Heart left ventricle (tissue), 16 donors: Measurements from ENCODE around the gene WNT7A. TPM values are rescaled to one million over a fixed set of nuclear protein-coding genes. Genes with fewer than 3 reads are reported as not detected.

Source experiments
- ATAC-seq, 4 donors: fragments of 200-7000 bp; cut with Tn5 transposase; one replicate each; pipeline ENCODE4 v1.9.1; 2020 to 2022; ENCODE audit warnings: moderate library complexity in 4 of 4, mild to moderate bottlenecking in 3 of 4, moderate number of reproducible peaks in 1 of 4
- DNase-seq, 5 donors: peaks; one replicate each; pipeline ENCODE4 v3.0.0-alpha.2; 2020
- H3K27ac ChIP-seq, 12 donors: fragments of 200-600 bp; sonication (generic) in 4 of 12; one replicate each; pipeline versions ENCODE4 v1.5.0 to v1.8.0; 2016 to 2022; ENCODE audit warnings: mild to moderate bottlenecking in 2 of 12
- H3K27me3 ChIP-seq, 9 donors: fragments of 200-600 bp; sonication (generic) in 2 of 9; one replicate each; pipeline versions ENCODE4 v1.5.1 to v1.8.0; 2016 to 2022; ENCODE audit warnings: mild to moderate bottlenecking in 3 of 9
- H3K36me3 ChIP-seq, 9 donors: fragments of 200-600 bp; sonication (generic) in 2 of 9; one replicate each; pipeline versions ENCODE4 v1.5.0 to v1.8.0; 2018 to 2022; ENCODE audit warnings: mild to moderate bottlenecking in 2 of 9
- H3K4me1 ChIP-seq, 12 donors: fragments of 200-600 bp; sonication (generic) in 4 of 12; one replicate each; pipeline versions ENCODE4 v1.5.0 to v1.8.0; 2016 to 2022; ENCODE audit warnings: mild to moderate bottlenecking in 3 of 12
- H3K4me3 ChIP-seq, 12 donors: fragments of 200-600 bp; sonication (generic) in 4 of 12; one replicate each; pipeline versions ENCODE4 v1.5.0 to v1.8.0; 2017 to 2022; ENCODE audit warnings: mild to moderate bottlenecking in 9 of 12, moderate library complexity in 4 of 12
- H3K9me3 ChIP-seq, 12 donors: fragments of 200-600 bp; sonication (generic) in 4 of 12; one replicate each; pipeline versions ENCODE4 v1.5.0 to v1.8.0; 2016 to 2022; ENCODE audit warnings: mild to moderate bottlenecking in 1 of 12
- POLR2A ChIP-seq, 2 donors: fragments of 450-650 bp; IDR thresholded peaks; one replicate each; pipeline ENCODE4 v1.6.1; 2017; ENCODE audit warnings: antibody characterized with exemption in 2 of 2, mild to moderate bottlenecking in 2 of 2, moderate library complexity in 2 of 2
- WGBS, 4 donors: extraction: QIAGEN DNeasy Blood & Tissue Kit in 2 of 4; methylation state at CpG; one replicate each; pipeline versions ENCODE4 v1.1.5 to v1.1.7; 2013 to 2018; 5-methylcytosine and 5-hydroxymethylcytosine counted together
- intact Hi-C, 10 donors: fragments of 100-400 bp; cut with DNase I; formaldehyde crosslinking; loops; one replicate each; pipeline versions ENCODE4 v1.11.1 to v1.14.2; 2022
- polyA plus RNA-seq, 2 donors: library from polyadenylated mRNA; stranded (reverse); fragments of 200-250 nt; gene quantifications; one replicate each; pipeline ENCODE4 v1.2.3, GENCODE V29; 2013
- total RNA-seq, 9 donors: library from RNA; depleted of rRNA in 2 of 9; stranded (reverse); fragments of >200 nt in 2 of 9; fragmentation: NEBNext Ultra II Directional in 3 of 9; extraction: Animal tissue kit (Norgen Biotek cat#: 25700) in 3 of 9; gene quantifications; one replicate each; pipeline versions ENCODE4 v1.1.0 to v1.2.4, GENCODE V29; 2016 to 2023
- TF ChIP-seq, protein P1 (sequence below), 12 donors: fragments of 200-600 bp; sonication (generic) in 4 of 12; IDR thresholded peaks; one replicate each; pipeline versions ENCODE4 v1.5.0 to v1.8.0; 2018 to 2022; ENCODE audit warnings: antibody characterized with exemption in 12 of 12, mild to moderate bottlenecking in 5 of 12
- donor health status: ischemic (EF 13 %, LVEDD 7.1; RV severe dilation, severe dysfunction).
- donor health status: healthy with polysubstance abuse.
- donor health status: DM: no; HTN: yes; CAD: no.
- donor health status: DM: no; HTN: no; CAD: no.
- donor health status: ischemic (EF 25% LVEDD 6.9; RV normal size, moderate dysfunction).
- donor health status: ischemic (EF 25% LVEDD 5.7; RV mildly dilated, moderate dysfunction).
- donor health status: healthy.
- donor health status: DM: yes; HTN: yes; CAD: no.
- donor health status: ischemic (EF 35%, LVEDD 5.7; RV mildly dilated, moderate dysfunction).
- donor health status: nonischemic (EF 11% LVEDD 7.7; RV severe dilation, severe dysfunction).
- donor health status: DM: yes; HTN: yes; CAD: no.
- donor health status: PGD.
- donor health status: ischemic (EF 29% LVEDD 5.4; RV normal size, mild dysfunction).
- donor health status: nonischemic (EF 23%, LVEDD 6.1; RV moderate dilation, normal function).

The WNT7A gene
- total and polyA plus RNA-seq, 11 donors: not detected

DNA sequence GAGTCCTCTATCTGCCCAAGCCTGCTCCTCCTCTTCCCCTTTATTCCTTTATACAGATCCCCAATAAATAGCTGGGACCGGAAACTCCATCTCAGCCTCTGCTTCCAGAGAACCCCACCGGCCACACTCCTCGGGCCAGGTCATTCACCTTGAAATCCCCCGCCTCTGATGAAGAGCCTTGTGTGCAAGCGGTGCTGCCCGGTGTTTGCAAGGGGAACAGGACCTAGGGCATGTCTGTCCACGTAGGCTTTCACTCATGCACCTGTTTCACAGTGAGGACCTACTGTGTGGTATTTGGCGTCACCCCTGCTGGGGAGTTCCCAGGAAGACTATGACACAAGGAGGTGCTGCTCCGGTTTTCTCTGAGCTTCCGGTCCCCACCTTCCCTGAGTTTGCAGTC lies 54.0 kb downstream of the WNT7A start:
- WGBS, 4 donors: 81 to 90% (median 85%) methylated on average over 10 of the region's 10 CpGs
- Histone ChIP-seq H3K4me3 (no peak overlapping the region), H3K4me1 (no peaks in the 10 kb centered on the region), H3K27ac (no peak overlapping the region), H3K36me3 (no peaks in the 10 kb centered on the region), H3K9me3 (no peaks in the 10 kb centered on the region), H3K27me3 (peaks cover 0 to 10% (median 0%) of the 10 kb centered on the region in 9 donors)
- intact Hi-C loops: no loop called here
- no peak for ATAC-seq
- TF ChIP-seq, protein P1, sequence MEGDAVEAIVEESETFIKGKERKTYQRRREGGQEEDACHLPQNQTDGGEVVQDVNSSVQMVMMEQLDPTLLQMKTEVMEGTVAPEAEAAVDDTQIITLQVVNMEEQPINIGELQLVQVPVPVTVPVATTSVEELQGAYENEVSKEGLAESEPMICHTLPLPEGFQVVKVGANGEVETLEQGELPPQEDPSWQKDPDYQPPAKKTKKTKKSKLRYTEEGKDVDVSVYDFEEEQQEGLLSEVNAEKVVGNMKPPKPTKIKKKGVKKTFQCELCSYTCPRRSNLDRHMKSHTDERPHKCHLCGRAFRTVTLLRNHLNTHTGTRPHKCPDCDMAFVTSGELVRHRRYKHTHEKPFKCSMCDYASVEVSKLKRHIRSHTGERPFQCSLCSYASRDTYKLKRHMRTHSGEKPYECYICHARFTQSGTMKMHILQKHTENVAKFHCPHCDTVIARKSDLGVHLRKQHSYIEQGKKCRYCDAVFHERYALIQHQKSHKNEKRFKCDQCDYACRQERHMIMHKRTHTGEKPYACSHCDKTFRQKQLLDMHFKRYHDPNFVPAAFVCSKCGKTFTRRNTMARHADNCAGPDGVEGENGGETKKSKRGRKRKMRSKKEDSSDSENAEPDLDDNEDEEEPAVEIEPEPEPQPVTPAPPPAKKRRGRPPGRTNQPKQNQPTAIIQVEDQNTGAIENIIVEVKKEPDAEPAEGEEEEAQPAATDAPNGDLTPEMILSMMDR (IDR thresholded peaks at IDR 0.05): no peak
- no peak for TF ChIP-seq POLR2A (IDR thresholded peaks at IDR 0.05)
- DNase-seq: no peak

DNA sequence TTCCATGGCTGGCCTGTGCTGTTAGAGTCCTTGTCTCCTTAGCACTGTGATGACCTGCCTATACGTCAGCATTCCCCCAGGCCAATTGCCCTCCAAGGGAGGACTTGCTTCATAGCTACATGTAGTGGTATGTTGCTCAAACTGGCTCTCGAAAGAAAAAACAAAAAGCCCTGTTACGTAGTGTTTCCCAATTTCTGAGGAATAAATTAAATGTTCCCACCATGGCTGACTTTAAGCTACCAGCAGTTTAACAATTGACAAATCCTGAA lies 54.6 kb downstream of the WNT7A start:
- H3K27ac ChIP-seq: no peak overlapping the region
- no peak for TF ChIP-seq POLR2A (IDR thresholded peaks at IDR 0.05)
- TF ChIP-seq, protein P1 (IDR thresholded peaks at IDR 0.05): no peak
- no peaks in the 10 kb centered on the region for H3K36me3 ChIP-seq
- H3K9me3 ChIP-seq: no peaks in the 10 kb centered on the region
- intact Hi-C loops: no loop called here
- H3K27me3 ChIP-seq: peaks cover 0 to 9% (median 0%) of the 10 kb centered on the region in 9 donors
- H3K4me1 ChIP-seq: no peaks in the 10 kb centered on the region
- 56 to 81% (median 78%) methylated on average over 3 of the region's 3 CpGs for WGBS, 4 donors
- ATAC-seq: no peak
- no peak for DNase-seq
- no peak overlapping the region for H3K4me3 ChIP-seq

DNA sequence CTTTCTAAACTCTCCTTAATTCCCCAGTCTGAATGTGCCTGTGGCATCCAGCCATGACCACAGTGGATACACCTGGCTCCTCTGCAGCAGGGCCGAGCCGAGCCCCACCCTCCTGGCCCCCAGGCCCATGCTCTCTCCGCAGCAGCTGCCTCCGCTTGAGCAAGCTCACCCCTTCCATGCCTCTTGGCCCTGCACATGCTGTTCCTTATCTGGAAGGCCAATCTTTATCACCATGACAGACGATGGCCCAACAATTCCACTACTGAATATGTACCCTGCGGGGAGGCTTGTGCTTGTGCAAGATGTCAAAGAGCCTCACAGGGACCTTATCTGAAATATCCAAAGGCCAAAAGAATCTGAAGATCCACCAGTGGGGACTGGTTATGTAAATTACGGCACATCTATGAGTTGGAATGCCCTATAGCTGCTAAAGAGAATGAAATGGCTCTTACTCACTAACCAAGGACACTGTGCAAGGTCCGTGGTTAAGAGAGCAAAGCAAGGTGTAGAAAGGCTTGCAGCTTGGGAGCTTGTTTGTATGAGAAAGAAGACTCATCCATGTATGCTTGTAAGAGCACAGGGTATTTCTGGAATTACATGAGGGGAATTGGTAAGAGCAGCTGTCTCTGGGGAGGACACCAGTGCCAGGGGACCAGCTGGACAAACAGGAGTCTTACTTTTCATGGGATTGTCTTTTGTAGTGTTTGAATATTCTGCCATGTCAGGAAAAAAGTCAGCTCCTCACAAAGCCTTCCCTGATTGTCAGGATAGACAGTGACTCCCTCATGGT lies 55.2 kb downstream of the WNT7A start:
- intact Hi-C loops: no loop called here
- no peak overlapping the region for H3K4me3 ChIP-seq
- H3K36me3 ChIP-seq: no peaks in the 10 kb centered on the region
- peaks cover 0 to 9% (median 0%) of the 10 kb centered on the region in 9 donors for H3K27me3 ChIP-seq
- 72 to 74% (median 73%) methylated on average over 8 of the region's 8 CpGs for WGBS, 4 donors
- no peaks in the 10 kb centered on the region for H3K4me1 ChIP-seq
- TF ChIP-seq, protein P1 (IDR thresholded peaks at IDR 0.05): no peak
- no peak for TF ChIP-seq POLR2A (IDR thresholded peaks at IDR 0.05)
- DNase-seq: no peak
- ATAC-seq: no peak
- no peak overlapping the region for H3K27ac ChIP-seq
- H3K9me3 ChIP-seq: no peaks in the 10 kb centered on the region

DNA sequence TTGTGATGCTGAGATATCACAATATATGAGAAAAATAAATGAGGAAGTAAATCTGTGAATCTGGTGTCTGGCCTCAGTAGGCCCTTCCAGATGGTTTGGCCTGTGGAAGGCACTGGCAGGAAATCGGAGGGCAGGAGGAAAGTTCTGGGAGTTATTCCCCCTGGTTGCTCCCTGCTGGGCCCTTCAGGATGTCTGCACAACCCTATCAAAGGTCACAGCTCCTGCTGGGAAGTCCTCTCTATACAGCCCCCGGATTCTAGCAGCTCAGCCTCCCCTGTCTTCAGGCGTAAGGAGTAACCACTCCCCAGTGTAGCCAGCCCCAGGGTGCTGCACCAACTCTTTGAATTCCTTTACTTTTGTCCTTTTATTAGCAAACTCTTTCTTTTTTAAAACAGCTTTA lies 56.2 kb downstream of the WNT7A start:
- Histone ChIP-seq H3K36me3 (no peaks in the 10 kb centered on the region), H3K27me3 (peaks cover 0 to 9% (median 0%) of the 10 kb centered on the region in 9 donors), H3K4me1 (no peaks in the 10 kb centered on the region), H3K9me3 (no peaks in the 10 kb centered on the region), H3K4me3 (no peak overlapping the region), H3K27ac (no peak overlapping the region)
- 56 to 66% (median 64%) methylated on average over 3 of the region's 3 CpGs for WGBS, 4 donors
- no peak for TF ChIP-seq POLR2A (IDR thresholded peaks at IDR 0.05)
- TF ChIP-seq, protein P1 (IDR thresholded peaks at IDR 0.05): no peak
- DNase-seq (no peak), ATAC-seq (no peak)
- intact Hi-C loops: no loop called here
